IMR-90 (cell line): ENCODE measurements around the gene DMD. TPM values are rescaled to one million over a fixed set of nuclear protein-coding genes. Genes with fewer than 3 reads are reported as not detected.

Experiments
- ATAC-seq: fragments of 200-7000 bp; cut with Tn5 transposase; 2 replicates; pipeline ENCODE4 v1.9.1; 2020; ENCODE audit warnings: low read depth, mild to moderate bottlenecking, moderate library complexity
- BruUV-seq: library from RNA; stranded (reverse); fragments of 400-500 nt; replicated peaks from 2 replicates; lab custom pipeline; 2021; lab: Mats Ljungman, UMichigan
- CTCF ChIA-PET: fragments of 300-600 bp; formaldehyde crosslinking; extraction: SDS; loops from one replicate; lab custom pipeline; 2021; ENCODE audit warnings: antibody characterized with exemption; lab: Yijun Ruan, JAX
- POLR2A ChIA-PET: fragments of 300-600 bp; sonication (Branson Sonifier 250); formaldehyde crosslinking; loops from one replicate; lab custom pipeline; 2022; ENCODE audit warnings: antibody characterized with exemption; ENCODE audit not compliant: unreplicated experiment; lab: Charles Lee
- DNase-seq: peaks from one replicate; pipeline ENCODE4 v3.0.0; 2013
- H2AFZ ChIP-seq: replicated peaks from 2 replicates; pipeline ENCODE3; 2013; ENCODE audit warnings: low read length, mild to moderate bottlenecking; ENCODE audit not compliant: poor library complexity
- H2AK5ac ChIP-seq: 2 replicates; pipeline ENCODE4 v1.6.1; 2013; ENCODE audit warnings: low read depth, low read length, inconsistent platforms
- H2AK9ac ChIP-seq: replicated peaks from 2 replicates; pipeline ENCODE3; 2013; ENCODE audit warnings: mild to moderate bottlenecking, low read depth, low read length, moderate library complexity; ENCODE audit not compliant: poor library complexity
- H2BK120ac ChIP-seq: 2 replicates; pipeline ENCODE4 v1.6.1; 2013; ENCODE audit warnings: low read depth, low read length, inconsistent platforms
- H2BK15ac ChIP-seq: 3 replicates; pipeline ENCODE4 v1.6.1; 2013; ENCODE audit warnings: low read depth, low read length, inconsistent platforms
- H2BK20ac ChIP-seq: 2 replicates; pipeline ENCODE4 v1.6.1; 2013; ENCODE audit warnings: low read depth, mild to moderate bottlenecking, inconsistent platforms, low read length, moderate library complexity
- H2BK5ac ChIP-seq: 2 replicates; pipeline ENCODE4 v1.6.1; 2013; ENCODE audit warnings: mild to moderate bottlenecking, low read depth, low read length, inconsistent platforms; ENCODE audit not compliant: poor library complexity, severe bottlenecking
- H3K14ac ChIP-seq: replicated peaks from 2 replicates; pipeline ENCODE4 v1.6.1; 2013; ENCODE audit warnings: low read depth, low read length, inconsistent platforms
- H3K18ac ChIP-seq: 2 replicates; pipeline ENCODE4 v1.6.1; 2013; ENCODE audit warnings: low read depth, low read length, control low read depth
- H3K23ac ChIP-seq: 2 replicates; pipeline ENCODE4 v1.6.1; 2013; ENCODE audit warnings: low read depth, low read length, inconsistent platforms
- H3K27ac ChIP-seq: 2 replicates; pipeline ENCODE4 v1.5.1; 2013; ENCODE audit warnings: mild to moderate bottlenecking, control low read depth, low read length; ENCODE audit not compliant: insufficient read depth
- H3K27me3 ChIP-seq: 2 replicates; pipeline ENCODE4 v1.6.1; 2013; ENCODE audit warnings: low read length; ENCODE audit not compliant: control insufficient read depth, insufficient read depth
- H3K36me3 ChIP-seq: 2 replicates; pipeline ENCODE4 v1.6.1; 2013; ENCODE audit warnings: low read length, mixed read lengths; ENCODE audit not compliant: control insufficient read depth, insufficient read depth
- H3K4ac ChIP-seq: 2 replicates; pipeline ENCODE4 v1.6.1; 2013; ENCODE audit warnings: low read depth, low read length, inconsistent platforms
- H3K4me1 ChIP-seq: 2 replicates; pipeline ENCODE4 v1.6.1; 2013; ENCODE audit warnings: low read length, mixed read lengths; ENCODE audit not compliant: control insufficient read depth, insufficient read depth
- H3K4me2 ChIP-seq: 2 replicates; pipeline ENCODE4 v1.6.1; 2013; ENCODE audit warnings: low read depth, mild to moderate bottlenecking, control low read depth, low read length, moderate library complexity
- H3K4me3 ChIP-seq: 2 replicates; pipeline ENCODE4 v1.5.1; 2013; ENCODE audit warnings: low read depth, mild to moderate bottlenecking, control low read depth, low read length, moderate library complexity; ENCODE audit not compliant: insufficient read depth
- H3K56ac ChIP-seq: 2 replicates; pipeline ENCODE4 v1.6.1; 2013; ENCODE audit warnings: low read length, inconsistent platforms; ENCODE audit not compliant: insufficient read depth; ENCODE audit errors: extremely low read depth
- H3K79me1 ChIP-seq, 2 experiments: 2 replicates each; pipeline ENCODE4 v1.6.1; 2013; ENCODE audit warnings: low read length in 2 of 2, inconsistent platforms in 1 of 2, low read depth in 1 of 2
- H3K9ac ChIP-seq: 2 replicates; pipeline ENCODE4 v1.6.1; 2013; ENCODE audit warnings: low read depth, low read length, control low read depth
- H3K9me1 ChIP-seq: 2 replicates; pipeline ENCODE4 v1.6.1; 2013; ENCODE audit warnings: low read length, inconsistent platforms; ENCODE audit not compliant: insufficient read depth
- H3K9me3 ChIP-seq: 2 replicates; pipeline ENCODE4 v1.6.1; 2013; ENCODE audit warnings: low read length; ENCODE audit not compliant: control insufficient read depth, insufficient read depth
- H4K20me1 ChIP-seq: 2 replicates; pipeline ENCODE4 v1.6.1; 2013; ENCODE audit warnings: low read length, inconsistent platforms; ENCODE audit not compliant: insufficient read depth
- H4K5ac ChIP-seq: 2 replicates; pipeline ENCODE4 v1.6.1; 2013; ENCODE audit warnings: mild to moderate bottlenecking, low read depth, low read length, control low read depth
- H4K8ac ChIP-seq, 2 experiments: 2 replicates each; pipeline ENCODE4 v1.6.1; 2013; ENCODE audit warnings: low read depth in 2 of 2, low read length in 2 of 2, control low read depth in 1 of 2, inconsistent platforms in 1 of 2
- H4K91ac ChIP-seq: 2 replicates; pipeline ENCODE4 v1.6.1; 2013; ENCODE audit warnings: low read depth, low read length, inconsistent platforms; ENCODE audit not compliant: insufficient read depth
- BHLHE40 ChIP-seq: fragments of 150-350 bp; IDR thresholded peaks from 2 replicates; pipeline ENCODE4 v1.6.1; 2016; ENCODE audit warnings: mild to moderate bottlenecking, low read depth, low read length
- CEBPB ChIP-seq: IDR thresholded peaks from 2 replicates; pipeline ENCODE4 v1.6.1; 2012; ENCODE audit warnings: low read depth, low read length, improper control_type of control experiment
- CHD1 ChIP-seq: IDR thresholded peaks from 2 replicates; pipeline ENCODE4 v1.6.1; 2012; ENCODE audit warnings: low read depth, low read length, improper control_type of control experiment
- CTCF ChIP-seq: conservative IDR thresholded peaks from 2 replicates; pipeline ENCODE4 v1.5.1; 2012; ENCODE audit warnings: mild to moderate bottlenecking, low read depth, low read length, improper control_type of control experiment
- ELK1 ChIP-seq: fragments of 150-350 bp; IDR thresholded peaks from 2 replicates; pipeline ENCODE4 v1.6.1; 2016; ENCODE audit warnings: low read depth, mild to moderate bottlenecking, low read length, moderate library complexity, borderline replicate concordance
- FOS ChIP-seq: fragments of 150-350 bp; IDR thresholded peaks from 2 replicates; pipeline ENCODE4 v1.6.1; 2016; ENCODE audit warnings: low read depth, low read length
- MAFK ChIP-seq: IDR thresholded peaks from 2 replicates; pipeline ENCODE4 v1.6.1; 2012; ENCODE audit warnings: low read depth, low read length, improper control_type of control experiment
- MAZ ChIP-seq: IDR thresholded peaks from 2 replicates; pipeline ENCODE4 v1.6.1; 2012; ENCODE audit warnings: low read depth, mild to moderate bottlenecking, low read length, improper control_type of control experiment, moderate library complexity, borderline replicate concordance
- MXI1 ChIP-seq: IDR thresholded peaks from 2 replicates; pipeline ENCODE4 v1.6.1; 2012; ENCODE audit warnings: low read depth, mild to moderate bottlenecking, low read length, moderate library complexity, borderline replicate concordance
- NFE2L2 ChIP-seq: fragments of 150-350 bp; IDR thresholded peaks from 2 replicates; pipeline ENCODE4 v1.6.1; 2016; ENCODE audit warnings: low read depth, mild to moderate bottlenecking, low read length
- POLR2A ChIP-seq: IDR thresholded peaks from 2 replicates; pipeline ENCODE4 v1.6.1; 2012; ENCODE audit warnings: mild to moderate bottlenecking, low read depth, low read length
- RAD21 ChIP-seq: IDR thresholded peaks from 2 replicates; pipeline ENCODE4 v1.6.1; 2012; ENCODE audit warnings: low read length, improper control_type of control experiment
- RCOR1 ChIP-seq: IDR thresholded peaks from 2 replicates; pipeline ENCODE4 v1.6.1; 2012; ENCODE audit warnings: mild to moderate bottlenecking, low read length, improper control_type of control experiment; ENCODE audit not compliant: insufficient replicate concordance
- RFX5 ChIP-seq: IDR thresholded peaks from 2 replicates; pipeline ENCODE4 v1.8.0; 2012; ENCODE audit warnings: low read depth, mild to moderate bottlenecking, low read length, moderate library complexity
- SMC3 ChIP-seq: fragments of 150-350 bp; IDR thresholded peaks from 2 replicates; pipeline ENCODE4 v1.6.1; 2016; ENCODE audit warnings: low read depth, mild to moderate bottlenecking, antibody characterized with exemption, low read length, moderate library complexity
- WGBS, 2 experiments: methylation state at CpG; one replicate each; pipeline versions ENCODE4 v1.1.5 to v1.1.7; 2013; ENCODE audit warnings: missing lambda C conversion rate in 2 of 2; ENCODE audit not compliant: insufficient read length in 1 of 2; ENCODE audit errors: extremely low coverage in 2 of 2; 5-methylcytosine and 5-hydroxymethylcytosine counted together
- dilution Hi-C: fragments of 300-500 bp; cut with HindIII; formaldehyde crosslinking; loops from one replicate; pipeline ENCODE4 v1.14.3; 2018; ENCODE audit warnings: low sequenced_read_pairs; ENCODE audit not compliant: unreplicated experiment
- in situ Hi-C: fragments of 300-500 bp; cut with MboI; formaldehyde crosslinking; loops from 3 replicates; pipeline ENCODE4 v1.14.3; 2019; ENCODE audit warnings: low sequenced_read_pairs, inconsistent platforms, mixed read lengths
- intact Hi-C: fragments of 100-400 bp; cut with micrococcal nuclease; formaldehyde crosslinking; loops from 2 replicates; pipeline ENCODE4 v1.10.0; 2022
- polyA plus RNA-seq, 3 experiments: library from polyadenylated mRNA; depleted of rRNA; stranded (reverse); fragments of >200 nt; gene quantifications; 2 replicates each; pipeline ENCODE4 v1.2.3, GENCODE V29; 2012; ENCODE audit warnings: low replicate concordance in 1 of 3
- total RNA-seq: library from RNA; depleted of rRNA; stranded (reverse); fragments of >200 nt; gene quantifications from 2 replicates; pipeline ENCODE4 v1.2.3, GENCODE V29; 2012
- TF ChIP-seq, protein P1 (sequence below): fragments of 150-350 bp; IDR thresholded peaks from 2 replicates; pipeline ENCODE4 v1.6.1; 2017; ENCODE audit warnings: mild to moderate bottlenecking, antibody characterized with exemption, low read length, low read depth

The DMD gene
- total and polyA plus RNA-seq, 2 of the 4 experiments (the other 2 are of a cell fraction), result 6.6 to 11.8 TPM

DNA sequence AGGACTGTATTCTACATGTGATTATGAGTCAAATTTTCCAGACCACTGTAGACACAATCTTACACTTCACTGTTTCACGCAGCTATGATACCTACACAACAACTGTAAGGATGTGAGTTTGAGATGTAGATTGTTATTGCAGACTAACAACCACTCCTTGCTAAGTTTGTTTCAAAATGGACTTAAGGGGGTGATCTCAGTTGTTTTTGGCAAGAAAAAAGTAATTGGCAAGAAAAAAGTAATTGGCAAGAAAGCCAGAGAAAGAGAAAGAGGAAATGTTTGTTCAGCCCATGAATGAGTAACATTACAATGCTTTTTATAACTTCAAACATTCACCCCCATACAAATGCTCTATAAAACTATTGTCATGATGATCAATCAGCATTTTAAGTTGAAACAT lies 466.4 kb downstream of the DMD start:
- no peaks in the 10 kb centered on the region for H3K4me1 ChIP-seq
- no peak for DNase-seq
- no peak overlapping the region for H4K8ac ChIP-seq
- H2BK20ac ChIP-seq, result no peak overlapping the region
- H2AFZ ChIP-seq, result no peak overlapping the region
- H3K36me3 ChIP-seq, result no peaks in the 10 kb centered on the region
- H3K14ac ChIP-seq, result no peak overlapping the region
- no peak for TF ChIP-seq FOS
- no peak for TF ChIP-seq NFE2L2
- no peak for TF ChIP-seq RAD21
- TF ChIP-seq BHLHE40, result no peak
- no peak for TF ChIP-seq POLR2A
- no peak for TF ChIP-seq CTCF
- no peak for TF ChIP-seq RCOR1
- no peak for TF ChIP-seq CHD1
- TF ChIP-seq SMC3, result no peak
- TF ChIP-seq, protein P1, sequence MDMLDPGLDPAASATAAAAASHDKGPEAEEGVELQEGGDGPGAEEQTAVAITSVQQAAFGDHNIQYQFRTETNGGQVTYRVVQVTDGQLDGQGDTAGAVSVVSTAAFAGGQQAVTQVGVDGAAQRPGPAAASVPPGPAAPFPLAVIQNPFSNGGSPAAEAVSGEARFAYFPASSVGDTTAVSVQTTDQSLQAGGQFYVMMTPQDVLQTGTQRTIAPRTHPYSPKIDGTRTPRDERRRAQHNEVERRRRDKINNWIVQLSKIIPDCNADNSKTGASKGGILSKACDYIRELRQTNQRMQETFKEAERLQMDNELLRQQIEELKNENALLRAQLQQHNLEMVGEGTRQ, result no peak
- no peak for TF ChIP-seq MAFK
- TF ChIP-seq MXI1, result no peak
- TF ChIP-seq MAZ, result no peak
- TF ChIP-seq CEBPB, result no peak
- TF ChIP-seq RFX5, result no peak
- no peak for TF ChIP-seq ELK1
- no peak overlapping the region for H2AK5ac ChIP-seq
- no peak overlapping the region for H2BK15ac ChIP-seq
- H3K4me2 ChIP-seq, result no peak overlapping the region
- H3K18ac ChIP-seq, result no peak overlapping the region
- H2BK120ac ChIP-seq, result no peak overlapping the region
- WGBS, 2 experiments, result no CpG with 5 or more reads among the region's 1 CpG
- no peak overlapping the region for H2BK5ac ChIP-seq
- H3K27ac ChIP-seq, result no peak overlapping the region
- intact Hi-C loops, result no loop called here
- H3K79me1 ChIP-seq, result no peaks in the 10 kb centered on the region
- no peak overlapping the region for H2AK9ac ChIP-seq
- no peaks in the 10 kb centered on the region for H3K9me3 ChIP-seq
- H3K27me3 ChIP-seq, result no peaks in the 10 kb centered on the region
- ChIA-PET POLR2A (no interaction called here), CTCF (no interaction called here)
- no peak overlapping the region for H4K91ac ChIP-seq
- no peaks in the 10 kb centered on the region for H4K20me1 ChIP-seq
- H3K23ac ChIP-seq, result no peak overlapping the region
- H3K4me3 ChIP-seq, result no peak overlapping the region
- no TSS peak for BruUV-seq
- H3K9ac ChIP-seq, result no peak overlapping the region
- dilution Hi-C loops, result no loop called here
- no peak overlapping the region for H4K5ac ChIP-seq
- no peak overlapping the region for H3K4ac ChIP-seq
- H3K56ac ChIP-seq, result no peak overlapping the region
- ATAC-seq, result no peak
- no peaks in the 10 kb centered on the region for H3K9me1 ChIP-seq
- in situ Hi-C loops, result no loop called here
